Measurements from ENCODE around the gene FAM162A.
A peak's percentile ranks its signal among the peaks of the same experiment; 100 is the strongest.
"Not testable (repeated sequence)": the region's sequence is repeated elsewhere in the genome, so short reads cannot be mapped to it uniquely, and the experiment has no call there.

The FAM162A gene

DNA sequence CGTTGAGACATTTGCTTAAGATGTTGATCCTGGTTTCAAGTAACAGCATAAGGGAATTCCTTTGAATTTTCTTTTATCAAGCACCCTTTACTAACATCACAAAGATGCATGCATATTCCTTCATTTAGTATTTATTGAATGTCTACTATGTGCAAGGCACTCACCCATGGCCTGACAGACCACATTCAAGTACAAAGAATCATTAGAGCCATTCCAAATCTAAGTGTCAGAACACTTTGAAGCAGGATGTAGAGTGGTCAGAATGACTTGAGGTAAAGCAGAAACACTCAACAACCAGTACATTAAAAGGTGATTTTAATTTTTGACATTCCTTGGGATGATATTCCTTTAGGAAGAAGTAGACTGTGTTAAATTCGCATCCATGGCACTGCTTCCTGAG, 37.9 kb downstream of the FAM162A start:
- no peak overlapping the region for H3K27ac ChIP-seq
- TF ChIP-seq, protein P1, sequence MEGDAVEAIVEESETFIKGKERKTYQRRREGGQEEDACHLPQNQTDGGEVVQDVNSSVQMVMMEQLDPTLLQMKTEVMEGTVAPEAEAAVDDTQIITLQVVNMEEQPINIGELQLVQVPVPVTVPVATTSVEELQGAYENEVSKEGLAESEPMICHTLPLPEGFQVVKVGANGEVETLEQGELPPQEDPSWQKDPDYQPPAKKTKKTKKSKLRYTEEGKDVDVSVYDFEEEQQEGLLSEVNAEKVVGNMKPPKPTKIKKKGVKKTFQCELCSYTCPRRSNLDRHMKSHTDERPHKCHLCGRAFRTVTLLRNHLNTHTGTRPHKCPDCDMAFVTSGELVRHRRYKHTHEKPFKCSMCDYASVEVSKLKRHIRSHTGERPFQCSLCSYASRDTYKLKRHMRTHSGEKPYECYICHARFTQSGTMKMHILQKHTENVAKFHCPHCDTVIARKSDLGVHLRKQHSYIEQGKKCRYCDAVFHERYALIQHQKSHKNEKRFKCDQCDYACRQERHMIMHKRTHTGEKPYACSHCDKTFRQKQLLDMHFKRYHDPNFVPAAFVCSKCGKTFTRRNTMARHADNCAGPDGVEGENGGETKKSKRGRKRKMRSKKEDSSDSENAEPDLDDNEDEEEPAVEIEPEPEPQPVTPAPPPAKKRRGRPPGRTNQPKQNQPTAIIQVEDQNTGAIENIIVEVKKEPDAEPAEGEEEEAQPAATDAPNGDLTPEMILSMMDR (IDR thresholded peaks at IDR 0.05) = no peak
- no peak for TF ChIP-seq ZFX (IDR thresholded peaks at IDR 0.05; ENCODE audit: borderline replicate concordance)

GRCh38 chr3:122427857-122428471, 44.0 kb downstream of the FAM162A start:
- H3K27ac ChIP-seq = no peak overlapping the region
- TF ChIP-seq, protein P1 (IDR thresholded peaks at IDR 0.05) = no peak
- TF ChIP-seq ZFX (IDR thresholded peaks at IDR 0.05; ENCODE audit: borderline replicate concordance) = no peak

DNA sequence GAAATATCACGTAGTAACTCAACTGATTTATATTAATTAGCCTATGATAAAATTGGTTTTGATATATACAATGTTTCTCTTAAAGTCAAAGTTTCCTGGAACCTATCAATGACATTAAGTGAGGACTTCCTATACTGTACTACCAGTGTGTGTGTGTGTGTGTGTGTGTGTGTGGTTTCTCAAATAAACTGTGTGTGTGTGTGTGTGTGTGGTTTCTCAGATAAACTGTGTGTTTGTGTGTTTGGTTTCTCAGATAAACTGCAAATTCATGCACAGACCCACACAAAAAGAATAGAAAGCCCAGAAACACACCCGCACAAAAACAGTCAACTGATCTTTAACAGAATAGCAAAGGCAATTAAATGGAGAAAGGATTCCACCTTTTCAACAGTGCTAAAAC, 46.4 kb downstream of the FAM162A start:
- TF ChIP-seq, protein P1 (IDR thresholded peaks at IDR 0.05) = no peak
- TF ChIP-seq ZFX (IDR thresholded peaks at IDR 0.05; ENCODE audit: borderline replicate concordance) = no peak

DNA sequence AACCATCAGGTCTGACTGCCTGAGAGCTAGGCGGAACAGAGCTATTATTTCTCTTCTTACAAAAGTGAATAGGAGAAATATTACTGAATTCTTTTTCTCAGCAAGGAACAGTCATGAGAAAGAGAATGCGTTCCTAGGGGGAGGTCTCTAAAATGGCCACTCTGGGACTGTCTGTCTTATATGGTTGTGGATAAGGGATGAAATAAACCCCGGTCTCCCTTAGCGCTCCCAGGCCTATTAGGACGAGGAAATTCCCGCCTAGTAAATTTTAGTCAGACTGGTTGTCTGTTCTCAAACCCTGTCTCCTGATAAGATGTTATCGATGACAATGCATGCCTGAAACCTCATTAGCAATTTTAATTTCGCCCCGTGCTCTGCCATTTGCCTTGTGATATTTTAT, 52.0 kb downstream of the FAM162A start:
- TF ChIP-seq, protein P1 (IDR thresholded peaks at IDR 0.05) = no peak
- no peak for TF ChIP-seq ZFX (IDR thresholded peaks at IDR 0.05; ENCODE audit: borderline replicate concordance)
- no peak overlapping the region for H3K27ac ChIP-seq

More for the DNA sequence above, 46.4 kb downstream of the FAM162A start:
- no peak overlapping the region for H3K27ac ChIP-seq

- TF ChIP-seq, protein P1 (IDR thresholded peaks at IDR 0.05) = no peak
- TF ChIP-seq ZFX (IDR thresholded peaks at IDR 0.05; ENCODE audit: borderline replicate concordance) = no peak
- H3K27ac ChIP-seq = peak overlapping the region; percentile 72
Measured at GRCh38 chr3:122443090-122443489, 59.1 kb downstream of the FAM162A start.

- peak overlapping the region; percentile 72 for H3K27ac ChIP-seq
Measured at GRCh38 chr3:122443762-122444490, 59.9 kb downstream of the FAM162A start.

GRCh38 chr3:122444491-122444887, 60.5 kb downstream of the FAM162A start:
- peak overlapping the region; percentile 72 for H3K27ac ChIP-seq

DNA sequence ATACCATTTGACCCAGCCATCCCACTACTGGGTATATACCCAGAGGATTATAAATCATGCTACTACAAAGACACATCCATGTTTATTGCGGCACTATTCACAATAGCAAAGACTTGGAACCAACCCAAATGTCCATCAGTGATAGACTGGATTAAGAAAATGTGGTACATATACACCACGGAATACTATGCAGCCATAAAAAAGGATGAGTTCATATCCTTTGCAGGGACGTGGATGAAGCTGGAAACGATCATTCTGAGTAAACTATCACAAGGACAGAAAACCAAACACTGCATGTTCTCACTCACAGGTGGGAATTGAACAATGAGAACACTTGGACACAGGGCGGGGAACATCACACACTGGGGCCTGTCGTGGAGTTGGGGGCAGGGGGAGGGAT, 64.2 kb downstream of the FAM162A start:
- H3K27ac ChIP-seq = not testable (repeated sequence)

GRCh38 chr3:122451371-122451770, 67.4 kb downstream of the FAM162A start:
- TF ChIP-seq, protein P1 (IDR thresholded peaks at IDR 0.05) = no peak
- no peak for TF ChIP-seq ZFX (IDR thresholded peaks at IDR 0.05; ENCODE audit: borderline replicate concordance)
- H3K27ac ChIP-seq = no peak overlapping the region
